GM18868 (cell line): Measurements from ENCODE around the gene ADAM11.
"Not testable (repeated sequence)": the region's sequence is repeated elsewhere in the genome, so short reads cannot be mapped to it uniquely, and the experiment has no call there.

Source experiments
- ATAC-seq: cut with Tn5 transposase; IDR thresholded peaks from one replicate; pipeline ENCODE4 v1.9.1; 2021; ENCODE audit warnings: mild to moderate bottlenecking, moderate library complexity; ENCODE audit not compliant: unreplicated experiment

ADAM11 gene

GRCh38 chr17:44758414-44759085, at the start of gene ADAM11:
TSS of gene ADAM11 (plus strand) at chr17:44758988. CDS start at chr17:44759200, 212 bp downstream.
- ATAC-seq, result no peak

DNA sequence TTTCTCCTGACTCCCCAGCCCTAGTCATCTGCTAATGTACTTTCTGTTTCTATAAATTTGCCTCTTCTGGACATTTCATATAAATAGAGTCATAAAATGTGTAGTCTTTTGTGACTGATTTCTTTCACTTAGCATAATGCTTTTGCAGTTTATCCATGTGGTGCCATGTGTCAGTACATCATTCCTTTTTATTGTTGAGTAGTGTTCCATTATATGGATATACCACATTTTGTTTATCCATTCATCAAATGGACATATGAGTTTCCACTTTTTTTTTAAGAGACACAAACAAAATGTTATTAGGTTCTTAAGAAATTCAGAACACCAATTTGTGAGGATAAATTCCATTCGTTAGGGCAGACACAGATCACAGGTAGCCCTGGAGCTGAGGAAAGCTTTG, 39.3 kb upstream of the ADAM11 start:
- ATAC-seq, result no peak

GRCh38 chr17:44722254-44722653, 36.5 kb upstream of the ADAM11 start:
- no peak for ATAC-seq

DNA sequence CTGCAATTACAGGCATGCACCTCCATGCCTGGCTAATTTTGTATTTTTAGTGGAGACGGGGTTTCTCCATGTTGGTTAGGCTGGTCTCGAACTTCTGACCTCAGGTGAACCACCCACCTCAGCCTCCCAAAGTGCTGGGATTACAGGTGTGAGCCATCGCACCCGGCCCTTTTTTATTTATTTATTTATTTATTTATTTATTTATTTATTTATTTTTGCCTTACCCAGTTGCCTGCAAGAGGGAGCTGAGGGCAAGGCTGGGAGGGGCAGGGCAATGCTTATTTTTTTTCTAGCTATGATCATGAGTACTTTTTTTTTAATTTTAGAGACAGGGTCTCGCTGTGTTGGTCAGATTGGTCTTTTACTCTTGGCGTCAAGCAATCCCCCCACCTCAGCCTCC, 32.7 kb upstream of the ADAM11 start:
- ATAC-seq, result not testable (repeated sequence)

DNA sequence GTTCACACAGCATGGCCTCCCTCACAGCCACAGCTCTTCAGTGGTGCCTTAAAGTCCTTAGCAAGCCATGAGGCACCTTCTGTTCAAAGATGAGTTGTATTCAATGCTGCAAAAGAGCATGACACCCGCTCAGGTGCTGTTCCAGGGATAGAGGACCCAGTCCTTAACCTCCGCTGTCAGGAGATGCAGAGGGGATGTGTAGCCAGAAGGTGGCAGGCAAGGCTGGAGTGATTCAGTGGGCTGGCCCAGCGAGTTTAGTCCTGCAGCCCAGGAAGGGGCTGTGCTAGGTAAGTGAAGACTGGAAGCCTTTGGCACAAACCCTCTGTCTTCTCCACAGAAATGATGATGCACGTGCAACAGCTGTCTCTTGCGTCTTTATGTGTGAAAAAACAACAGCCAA, 25.0 kb upstream of the ADAM11 start:
- no peak for ATAC-seq

GRCh38 chr17:44734272-44734671, 24.5 kb upstream of the ADAM11 start:
- no peak for ATAC-seq

GRCh38 chr17:44736551-44737240, 22.1 kb upstream of the ADAM11 start:
- ATAC-seq, result no peak

DNA sequence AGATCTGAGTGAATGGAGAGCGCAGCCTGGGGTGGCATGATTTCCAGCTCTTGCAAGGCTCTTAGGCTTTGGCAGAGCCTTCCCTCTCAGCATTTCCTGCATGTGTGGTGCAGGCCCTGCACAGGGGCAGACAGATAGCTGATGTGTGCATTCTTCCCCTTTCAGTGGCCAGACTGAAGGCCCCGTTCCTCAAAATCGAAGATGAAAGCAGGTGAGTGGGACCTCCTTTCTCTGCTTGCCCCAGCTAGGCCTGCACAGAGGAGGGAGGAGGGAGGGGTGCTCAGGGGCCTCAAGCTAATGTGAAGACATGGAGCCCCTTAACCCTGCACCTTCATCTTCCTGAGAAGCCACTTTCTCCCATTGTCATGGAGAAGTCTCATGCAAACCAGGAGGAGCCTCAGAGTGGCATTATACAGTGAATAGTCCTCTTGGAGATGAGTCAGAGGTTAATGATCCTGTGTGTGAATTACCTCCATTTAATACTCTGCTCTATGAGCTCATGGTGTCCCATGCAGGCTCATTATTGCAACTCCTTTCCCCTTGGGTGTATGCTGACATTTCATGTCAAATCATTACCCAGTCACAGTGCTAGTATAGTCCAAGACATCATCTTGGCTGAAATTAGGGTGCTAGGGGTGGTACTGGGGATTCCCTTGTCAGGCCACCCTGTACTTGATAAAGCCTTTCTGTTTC, 20.4 kb upstream of the ADAM11 start:
- ATAC-seq, result no peak

DNA sequence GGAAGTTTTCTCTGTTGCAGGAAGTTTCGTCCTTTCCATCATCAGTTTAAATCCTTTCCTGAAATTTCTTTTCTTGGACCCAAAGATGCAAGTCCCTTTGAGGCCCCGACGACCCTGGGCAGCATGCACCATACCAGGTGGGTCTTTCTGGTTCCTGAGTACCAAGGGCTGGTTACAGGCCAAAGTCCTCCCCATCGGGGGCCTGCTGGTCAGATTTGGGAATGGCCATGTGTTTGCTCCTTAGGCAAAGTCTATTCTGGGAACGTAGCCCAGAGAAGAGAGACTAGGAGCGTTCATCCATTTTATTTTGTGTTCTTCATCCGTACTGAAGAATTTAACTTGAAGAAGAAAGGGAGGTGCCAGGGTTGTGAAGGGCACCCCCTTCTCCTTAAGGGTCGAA, 17.5 kb upstream of the ADAM11 start:
- no peak for ATAC-seq

- no peak for ATAC-seq
Measured at GRCh38 chr17:44745301-44745700, 13.5 kb upstream of the ADAM11 start.

DNA sequence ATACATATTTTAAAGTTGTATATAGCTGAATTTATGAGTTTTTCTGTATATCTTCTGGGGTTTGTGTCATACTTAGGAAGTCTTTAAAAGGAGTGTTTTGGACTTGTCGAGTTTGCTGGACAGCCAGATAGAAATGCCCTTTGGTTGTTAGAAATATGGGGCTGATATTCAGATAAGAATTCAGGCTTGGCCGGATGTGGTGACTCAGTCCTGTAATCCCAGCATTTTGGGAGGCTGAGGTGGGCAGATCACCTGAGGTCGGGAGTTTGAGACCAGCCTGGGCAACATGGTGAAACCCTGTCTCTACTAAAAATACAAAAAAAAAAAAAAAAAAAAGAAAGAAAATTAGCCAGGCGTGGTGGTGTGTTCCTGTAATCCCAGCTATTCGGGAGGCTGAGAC, 13.1 kb upstream of the ADAM11 start:
- not testable (repeated sequence) for ATAC-seq

DNA sequence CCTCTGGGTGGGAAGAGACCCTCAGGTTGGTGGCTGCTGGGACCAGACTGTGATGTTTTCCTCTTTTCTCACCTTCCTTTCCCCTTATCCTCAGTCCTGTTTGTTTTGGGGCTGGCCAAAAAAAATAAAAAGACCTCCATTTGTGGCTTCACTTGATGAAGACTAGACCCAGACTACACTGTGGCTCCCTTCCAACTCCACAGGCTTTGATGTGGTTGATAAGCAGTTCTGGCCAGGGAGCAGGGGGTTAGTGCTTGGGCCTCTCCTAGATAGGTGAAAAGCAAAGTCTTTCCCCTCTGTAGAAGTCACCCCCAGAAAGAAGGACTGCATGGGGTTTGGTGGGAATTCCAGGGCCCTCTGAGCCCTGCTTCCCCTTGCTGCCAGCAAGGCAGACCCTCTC, 11.2 kb upstream of the ADAM11 start:
- no peak for ATAC-seq

GRCh38 chr17:44749076-44749979, 9.5 kb upstream of the ADAM11 start:
- ATAC-seq, result no peak

GRCh38 chr17:44749980-44750318, 8.8 kb upstream of the ADAM11 start:
- ATAC-seq, result no peak

DNA sequence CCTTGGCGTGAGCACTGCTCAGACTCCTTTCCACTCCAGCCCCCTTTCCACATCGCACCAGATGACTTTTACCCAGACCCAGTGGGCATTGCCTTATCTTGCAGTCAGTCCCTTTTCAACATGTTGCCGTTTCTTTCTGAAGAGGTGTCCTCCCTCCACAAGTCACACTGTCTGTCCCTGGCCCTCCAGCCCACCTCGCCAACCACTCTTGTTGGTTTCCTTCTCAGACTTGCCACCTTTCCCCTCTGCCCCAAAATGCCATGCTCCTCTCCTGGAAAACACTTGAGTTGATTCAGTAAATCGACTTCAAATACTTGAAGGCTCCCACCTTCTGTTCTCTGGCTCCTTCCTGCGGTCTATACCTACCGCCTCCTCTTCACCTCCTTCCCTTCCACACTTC, 7.5 kb upstream of the ADAM11 start:
- ATAC-seq, result no peak

- ATAC-seq, result no peak
Measured at GRCh38 chr17:44751806-44752205, 7.0 kb upstream of the ADAM11 start.

DNA sequence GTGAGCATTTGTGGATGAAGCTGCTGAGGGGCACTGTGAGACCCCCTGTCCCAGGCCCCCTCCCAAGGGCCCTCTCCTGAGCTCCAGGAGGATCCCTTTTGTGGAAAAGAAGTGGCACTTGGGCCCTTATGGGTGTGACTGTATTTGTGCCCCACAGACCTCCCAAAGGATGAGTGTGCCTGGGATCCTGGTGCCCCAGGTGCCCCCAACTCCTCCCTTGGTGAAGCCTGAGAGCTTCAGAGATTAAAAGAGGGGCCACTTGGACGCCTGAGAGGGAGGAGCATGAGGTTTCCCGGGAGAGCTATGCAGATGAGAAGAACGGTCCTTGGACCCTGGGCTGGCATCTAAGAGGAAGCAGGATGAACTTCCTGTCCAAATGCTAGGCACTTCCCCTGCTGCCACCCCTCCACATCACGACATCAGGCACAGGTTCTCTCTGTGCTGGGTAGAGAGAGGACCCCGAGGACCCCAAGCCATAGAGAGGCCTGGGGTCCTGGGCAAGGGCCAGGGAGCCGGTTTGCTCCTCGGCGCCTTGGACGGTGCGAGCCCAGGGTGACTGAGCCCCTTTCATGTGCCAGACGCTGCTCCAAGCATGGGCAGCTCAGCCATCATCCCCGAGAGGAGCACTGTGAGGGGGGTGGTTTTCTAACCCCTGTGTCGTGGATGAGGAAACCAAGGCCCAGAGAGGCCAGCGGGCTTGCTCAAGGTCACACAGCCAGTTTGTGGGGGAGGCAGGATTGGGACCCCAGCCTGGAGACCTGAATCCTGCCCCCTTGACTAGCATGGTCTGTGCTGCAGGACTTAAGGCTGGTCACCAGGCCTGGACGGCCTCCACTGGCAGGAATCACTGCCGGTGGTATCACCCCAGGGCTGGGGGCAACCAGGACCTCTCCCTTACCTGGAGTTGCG, 5.6 kb upstream of the ADAM11 start:
- ATAC-seq, result no peak

- no peak for ATAC-seq
Measured at GRCh38 chr17:44754276-44754675, 4.5 kb upstream of the ADAM11 start.

GRCh38 chr17:44755180-44755579, 3.6 kb upstream of the ADAM11 start:
- not testable (repeated sequence) for ATAC-seq
